ENCODE data around the gene PCP2. TPM values are rescaled to one million over a fixed set of nuclear protein-coding genes. Genes with fewer than 3 reads are reported as not detected.

The PCP2 gene
- total RNA-seq, 1 experiment from 2014 or later, result not detected

GRCh38 chr19:7670150-7670783 is 36.7 kb upstream of the PCP2 start:
- no peaks in the 10 kb centered on the region for H3K4me1 ChIP-seq (ENCODE audit: control insufficient read depth, insufficient read depth, low read length)
- H3K27me3 ChIP-seq (ENCODE audit: control insufficient read depth, insufficient read depth, low read length), result no peaks in the 10 kb centered on the region
- in situ Hi-C loops (cut with HindIII; ENCODE audit: low pct_unique_long_range_greater_than_20kb, low sequenced_read_pairs) (no loop called here), intact Hi-C loops (cut with micrococcal nuclease; ENCODE audit: unreplicated experiment) (no loop called here)
- no peak for TF ChIP-seq REST (IDR thresholded peaks at IDR 0.05; ENCODE audit: insufficient read depth in 1 of 2, low read depth in 2 of 2, low read length in 1 of 2)
- TF ChIP-seq POLR2AphosphoS5 (IDR thresholded peaks at IDR 0.05; ENCODE audit: low read depth, low read length), result no peak
- TF ChIP-seq TCF7L2 (IDR thresholded peaks at IDR 0.05; ENCODE audit: low read depth, low read length), result no peak
- no peak for TF ChIP-seq SIN3A (IDR thresholded peaks at IDR 0.05; ENCODE audit: borderline replicate concordance, insufficient read depth, low read depth, low read length)
- TF ChIP-seq CTCF (IDR thresholded peaks at IDR 0.05), result no peak
- no peak overlapping the region for H3K27ac ChIP-seq (ENCODE audit: low read length)
- no peaks in the 10 kb centered on the region for H3K36me3 ChIP-seq (ENCODE audit: control insufficient read depth, insufficient read depth, low read length)
- CTCF ChIA-PET, result interaction anchor here (0.8 kb wide), 2 partner anchors 182 to 231 kb away, joined by 3 to 6 read pairs; no protein-coding TSS in a partner anchor
- no peaks in the 10 kb centered on the region for H3K9me3 ChIP-seq (ENCODE audit: control insufficient read depth, insufficient read depth, low read depth, low read length)
- ATAC-seq, result peak; percentile 60; the same call in 1 of the 2 replicates
- H3K4me3 ChIP-seq (ENCODE audit: low read depth in 2 of 2, low read length in 2 of 2), result peak overlapping the region; percentile 18 to 32; a peak in 3 of 4 replicates
- POLR2A ChIA-PET, result no interaction called here
- BruUV-seq (replicated peaks), result no TSS peak
- no peak for DNase-seq (ENCODE audit: low read depth, low spot score)

GRCh38 chr19:7669641-7670040 is 36.1 kb upstream of the PCP2 start:
- no peaks in the 10 kb centered on the region for H3K27me3 ChIP-seq (ENCODE audit: control insufficient read depth, insufficient read depth, low read length)
- intact Hi-C loops (cut with micrococcal nuclease; ENCODE audit: unreplicated experiment) (no loop called here), in situ Hi-C loops (cut with HindIII; ENCODE audit: low pct_unique_long_range_greater_than_20kb, low sequenced_read_pairs) (no loop called here)
- no TSS peak for BruUV-seq (replicated peaks)
- H3K4me3 ChIP-seq (ENCODE audit: low read depth in 2 of 2, low read length in 2 of 2), result no peak overlapping the region
- no peak for DNase-seq (ENCODE audit: low read depth, low spot score)
- no peaks in the 10 kb centered on the region for H3K9me3 ChIP-seq (ENCODE audit: control insufficient read depth, insufficient read depth, low read depth, low read length)
- TF ChIP-seq SIN3A (IDR thresholded peaks at IDR 0.05; ENCODE audit: borderline replicate concordance, insufficient read depth, low read depth, low read length), result no peak
- no peak for TF ChIP-seq TCF7L2 (IDR thresholded peaks at IDR 0.05; ENCODE audit: low read depth, low read length)
- TF ChIP-seq REST (IDR thresholded peaks at IDR 0.05; ENCODE audit: insufficient read depth in 1 of 2, low read depth in 2 of 2, low read length in 1 of 2), result no peak
- TF ChIP-seq CTCF (IDR thresholded peaks at IDR 0.05), result no peak
- no peak for TF ChIP-seq POLR2AphosphoS5 (IDR thresholded peaks at IDR 0.05; ENCODE audit: low read depth, low read length)
- no peak for ATAC-seq
- CTCF ChIA-PET, result interaction anchor here (0.5 kb wide), 1 partner anchor 743 kb away, joined by 20 read pairs; no protein-coding TSS in a partner anchor
- H3K27ac ChIP-seq (ENCODE audit: low read length), result no peak overlapping the region
- no peaks in the 10 kb centered on the region for H3K4me1 ChIP-seq (ENCODE audit: control insufficient read depth, insufficient read depth, low read length)
- POLR2A ChIA-PET, result no interaction called here
- H3K36me3 ChIP-seq (ENCODE audit: control insufficient read depth, insufficient read depth, low read length), result no peaks in the 10 kb centered on the region
